Sigmoid colon (tissue), 4 donors: Measurements from ENCODE around the gene CSTPP1.

Source experiments
- CTCF ChIP-seq, 4 experiments: fragments of 450-650 bp in 3 of 4; fragments of 200-600 bp in 1 of 4; IDR thresholded peaks; one replicate each; pipeline ENCODE4 v1.5.1; 2016 to 2019; ENCODE audit warnings: antibody characterized with exemption in 4 of 4, mild to moderate bottlenecking in 3 of 4, moderate library complexity in 2 of 4
- EP300 ChIP-seq, 4 donors: sonication (generic); formaldehyde crosslinking; IDR thresholded peaks; one replicate each; pipeline ENCODE4 v1.6.1; 2017; ENCODE audit warnings: antibody characterized with exemption in 4 of 4
- POLR2A ChIP-seq, 2 donors: fragments of 450-650 bp; IDR thresholded peaks; one replicate each; pipeline ENCODE4 v1.6.1; 2016; ENCODE audit warnings: antibody characterized with exemption in 2 of 2, mild to moderate bottlenecking in 2 of 2, moderate library complexity in 2 of 2
- POLR2AphosphoS5 ChIP-seq, 4 donors: sonication (generic); formaldehyde crosslinking; IDR thresholded peaks; one replicate each; pipeline ENCODE4 v1.6.1; 2017; ENCODE audit warnings: antibody characterized with exemption in 4 of 4

- TF ChIP-seq CTCF (IDR thresholded peaks at IDR 0.05) (no peak), POLR2A (IDR thresholded peaks at IDR 0.05) (no peak), POLR2AphosphoS5 (IDR thresholded peaks at IDR 0.05) (no peak), EP300 (IDR thresholded peaks at IDR 0.05) (no peak)
Observed at GRCh38 chr11:47156333-47156732, 219.8 kb downstream of the CSTPP1 start.
